OCI-LY3 (cell line): ENCODE measurements around the gene DHRSX.
"Not testable (repeated sequence)": the region's sequence is repeated elsewhere in the genome, so short reads cannot be mapped to it uniquely, and the experiment has no call there.

Source experiments
- CTCF ChIP-seq: fragments of 200-600, 300-600 bp; sonication (generic); IDR thresholded peaks from 2 replicates; pipeline ENCODE4 v1.5.1; 2014; ENCODE audit warnings: antibody characterized with exemption, low read length, low read depth
- EZH2phosphoT487 ChIP-seq: fragments of 200-600 bp; shearing (Covaris generic); IDR thresholded peaks from 2 replicates; pipeline ENCODE4 v1.6.1; 2018; ENCODE audit warnings: antibody characterized with exemption, mixed run types, low read depth

GRCh38 chrX:2519638-2520037 is 18.9 kb upstream of the DHRSX start:
- TF ChIP-seq CTCF, EZH2phosphoT487: not testable (repeated sequence)
